HG03432 (cell line): ENCODE measurements around the gene ELF1.

Experiments used
- ATAC-seq: cut with Tn5 transposase; IDR thresholded peaks from one replicate; pipeline ENCODE4 v1.9.1; 2021; ENCODE audit warnings: mild to moderate bottlenecking, moderate library complexity; ENCODE audit not compliant: unreplicated experiment

ELF1 gene

GRCh38 chr13:41019011-41019487 lies at the start of gene ELF1:
ELF1 (minus strand) TSS chr13:41019316; CDS start chr13:40982054, 37,262 bp downstream.
- peak; percentile 95 for ATAC-seq

- no peak for ATAC-seq
Measured at GRCh38 chr13:41065078-41065477, 46.0 kb upstream of the ELF1 start.

GRCh38 chr13:41064493-41064892 lies 45.4 kb upstream of the ELF1 start:
- ATAC-seq, result no peak

- peak; percentile 34 for ATAC-seq
Measured at GRCh38 chr13:41061914-41062837, 43.1 kb upstream of the ELF1 start.

GRCh38 chr13:41061075-41061913 lies 42.2 kb upstream of the ELF1 start, which contains the start of gene WBP4:
WBP4 (plus strand) TSS chr13:41061509; CDS start chr13:41061674, 165 bp downstream.
- peak; percentile 70 for ATAC-seq

- ATAC-seq, result peak; percentile 40
Measured at GRCh38 chr13:41060724-41061074, 41.6 kb upstream of the ELF1 start.

- peak; percentile 46 for ATAC-seq
Measured at GRCh38 chr13:41060082-41060723, 41.1 kb upstream of the ELF1 start.

GRCh38 chr13:41059456-41060081 lies 40.5 kb upstream of the ELF1 start:
- ATAC-seq, result no peak

GRCh38 chr13:41058295-41059070 lies 39.4 kb upstream of the ELF1 start:
- ATAC-seq, result no peak

GRCh38 chr13:41056826-41057711 lies 38.0 kb upstream of the ELF1 start:
- no peak for ATAC-seq

GRCh38 chr13:41056194-41056593 lies 37.1 kb upstream of the ELF1 start:
- ATAC-seq, result no peak

GRCh38 chr13:41054919-41055619 lies 36.0 kb upstream of the ELF1 start:
- no peak for ATAC-seq

- ATAC-seq, result peak; percentile 46
Measured at GRCh38 chr13:41054212-41054877, 35.2 kb upstream of the ELF1 start.

GRCh38 chr13:41053384-41053826 lies 34.3 kb upstream of the ELF1 start:
- peak; percentile 77 for ATAC-seq

- no peak for ATAC-seq
Measured at GRCh38 chr13:41052441-41052840, 33.3 kb upstream of the ELF1 start.

GRCh38 chr13:41049480-41050440 lies 30.6 kb upstream of the ELF1 start:
- no peak for ATAC-seq
